Frontal cortex (tissue), 4 donors: ENCODE results near the gene RTCB. TPM values are rescaled to one million over a fixed set of nuclear protein-coding genes. Genes with fewer than 3 reads are reported as not detected.
"Not testable (repeated sequence)": the region's sequence is repeated elsewhere in the genome, so short reads cannot be mapped to it uniquely, and the experiment has no call there.

Source experiments
- DNase-seq, 2 donors: peaks; one replicate each; pipeline ENCODE4 v3.0.0; 2012; ENCODE audit warnings: low spot score in 2 of 2
- FAIRE-seq: peaks from 2 replicates; lab custom pipeline; 2012; peaks lifted over from hg19 to GRCh38; lab: Jason Lieb, UNC
- total RNA-seq: library from RNA; depleted of rRNA; stranded (reverse); fragments of >200 nt; gene quantifications from one replicate; pipeline ENCODE4 v1.2.3, GENCODE V29; 2014
- donor health status: control.
- donor health status: control.
- donor health status: control.

RTCB gene
- total RNA-seq, 1 donor from 2014 or later = 73.0 TPM

- FAIRE-seq (no peak), DNase-seq (no peak)
These were observed 15.8 kb downstream of the RTCB start for GRCh38 chr22:32396255-32396654.

- no peak for FAIRE-seq
- DNase-seq = no peak
These were observed 16.9 kb downstream of the RTCB start for GRCh38 chr22:32395107-32395506.

- DNase-seq (no peak), FAIRE-seq (no peak)
These were observed 22.4 kb downstream of the RTCB start for GRCh38 chr22:32389685-32390084.

DNA sequence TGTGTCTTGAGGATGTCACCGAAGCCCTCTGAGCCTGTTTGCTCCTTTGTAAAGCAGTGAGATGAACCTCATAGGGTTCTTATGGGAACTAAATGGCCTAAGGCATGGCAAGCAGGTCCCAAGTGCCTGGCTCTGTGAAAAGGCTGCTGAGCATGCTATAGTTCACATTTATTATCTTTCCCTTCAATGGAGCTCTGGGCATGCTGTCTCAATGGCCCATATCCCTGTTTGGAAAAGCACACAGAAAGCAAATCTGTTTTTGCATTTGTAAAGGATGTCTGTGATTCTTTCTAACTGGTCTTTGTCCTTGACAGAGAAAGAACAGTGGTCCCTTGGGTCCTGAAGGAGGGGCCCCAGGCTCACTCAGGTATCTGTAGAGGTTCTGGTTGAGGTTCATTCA lies 26.4 kb downstream of the RTCB start:
- no peak for DNase-seq
- no peak for FAIRE-seq

DNA sequence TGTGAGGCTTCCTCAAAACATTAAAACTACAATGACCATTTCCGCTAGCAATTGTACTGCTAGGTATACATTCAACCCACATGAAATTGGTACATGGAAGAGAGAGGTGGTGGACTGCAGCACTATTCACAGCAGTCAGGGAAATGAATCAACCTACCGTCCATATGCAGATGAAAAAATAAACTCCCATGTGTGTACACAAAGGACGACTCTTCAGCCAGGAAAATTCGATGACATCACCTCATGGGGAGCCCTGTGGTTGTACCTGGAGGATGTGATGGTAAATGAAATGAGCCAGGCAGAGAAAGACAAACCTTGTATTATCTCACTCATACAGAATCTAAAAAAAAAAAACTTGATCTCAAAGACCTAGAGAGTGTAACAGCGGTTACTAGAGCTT lies 31.1 kb downstream of the RTCB start:
- FAIRE-seq (no peak), DNase-seq (no peak)

DNA sequence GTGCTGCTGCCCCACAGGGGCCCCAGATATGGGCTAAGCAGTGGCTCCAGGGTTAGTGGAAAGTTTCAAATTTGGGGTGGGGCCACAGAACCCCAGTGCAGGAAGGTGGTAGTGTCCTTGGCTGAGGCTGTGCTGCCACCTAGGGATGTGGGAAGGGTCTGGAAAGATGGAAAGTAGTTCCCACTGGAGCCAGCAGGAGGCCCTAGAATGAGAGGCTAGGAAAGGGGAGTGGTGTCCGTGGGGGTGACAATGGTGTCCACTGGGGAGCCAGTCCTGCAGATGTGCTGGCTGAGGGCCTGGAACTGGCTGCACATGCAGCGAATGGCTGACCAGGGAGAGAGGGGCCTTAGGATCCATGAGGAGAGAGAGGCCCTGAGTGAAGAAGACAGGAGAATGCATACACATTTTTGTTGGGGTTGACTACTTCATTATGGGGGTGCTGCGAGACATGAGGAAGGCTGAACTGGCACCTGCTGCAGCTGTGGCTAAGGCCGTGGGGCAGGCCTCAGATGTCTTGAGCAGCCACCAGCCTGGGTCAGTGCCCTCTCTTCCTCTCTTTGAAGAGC lies 33.3 kb downstream of the RTCB start:
- FAIRE-seq (no peak), DNase-seq (peak; percentile 38 to 40)

GRCh38 chr22:32376681-32377080 lies 35.4 kb downstream of the RTCB start:
- no peak for DNase-seq
- FAIRE-seq = no peak

- DNase-seq (no peak), FAIRE-seq (no peak)
These were observed 36.2 kb downstream of the RTCB start for GRCh38 chr22:32375678-32376450.

DNA sequence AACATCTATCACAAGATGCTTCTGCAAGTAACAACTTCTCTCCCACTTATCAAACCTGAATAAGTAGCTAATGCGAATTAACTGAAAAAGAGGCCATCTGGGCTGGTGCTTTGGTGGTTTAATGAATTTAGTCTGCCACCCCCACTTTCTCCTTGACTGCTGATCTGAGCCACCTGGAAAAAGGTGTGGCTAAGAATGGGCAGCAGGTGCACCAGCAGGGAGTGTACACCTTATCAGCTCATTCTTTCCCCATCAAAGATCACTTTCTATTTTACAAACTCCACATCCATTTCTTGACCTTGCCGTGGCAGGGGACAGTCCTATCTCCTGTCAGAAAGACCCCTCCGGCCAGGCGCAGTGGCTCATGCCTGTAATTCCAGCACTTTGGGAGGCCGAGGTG lies 47.8 kb downstream of the RTCB start:
- DNase-seq (no peak), FAIRE-seq (no peak)

GRCh38 chr22:32361257-32361656 lies 50.8 kb downstream of the RTCB start:
- DNase-seq (no peak), FAIRE-seq (peak; percentile 43)

GRCh38 chr22:32360096-32360495 lies 52.0 kb downstream of the RTCB start:
- not testable (repeated sequence) for DNase-seq, FAIRE-seq

- not testable (repeated sequence) for FAIRE-seq
These were observed 54.5 kb downstream of the RTCB start, which contains the start of gene RFPL3 for GRCh38 chr22:32357567-32357966. TSS of gene RFPL3 (plus strand) at chr22:32357867. CDS start at chr22:32358072, 205 bp downstream.

GRCh38 chr22:32355760-32356159 lies 56.3 kb downstream of the RTCB start:
- no peak for FAIRE-seq
- no peak for DNase-seq

More at GRCh38 chr22:32357567-32357966, 54.5 kb downstream of the RTCB start, which contains the start of gene RFPL3:
- DNase-seq = not testable (repeated sequence)

GRCh38 chr22:32354360-32355351 lies 57.4 kb downstream of the RTCB start:
- no peak for FAIRE-seq
- DNase-seq = peak in 1 of 2 donors; percentile 40

- FAIRE-seq (no peak), DNase-seq (no peak)
These were observed 58.2 kb downstream of the RTCB start for GRCh38 chr22:32353840-32354239.

GRCh38 chr22:32353292-32353691 lies 58.8 kb downstream of the RTCB start:
- DNase-seq (no peak), FAIRE-seq (no peak)

DNA sequence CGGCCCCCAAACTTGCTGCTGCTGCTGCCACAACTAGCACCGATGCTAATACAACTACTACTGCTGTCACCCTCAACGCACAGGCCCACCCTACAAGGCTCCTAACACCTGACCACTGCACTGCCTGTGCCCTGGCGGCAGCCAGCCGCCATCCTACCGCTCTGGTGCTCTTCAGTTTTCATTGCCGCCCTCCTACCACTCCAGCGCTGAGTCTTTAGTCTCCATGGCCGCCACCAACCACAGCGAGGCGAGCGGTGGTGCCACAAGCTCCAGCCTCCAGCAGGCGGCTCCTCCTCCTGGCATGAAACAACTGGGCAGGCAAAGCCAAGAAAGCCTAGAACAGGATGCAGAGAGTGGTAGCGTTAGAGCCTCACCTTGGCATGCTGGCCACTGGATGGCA lies 59.4 kb downstream of the RTCB start:
- FAIRE-seq (no peak), DNase-seq (no peak)

GRCh38 chr22:32351875-32352274 lies 60.2 kb downstream of the RTCB start:
- DNase-seq, FAIRE-seq: not testable (repeated sequence)

DNA sequence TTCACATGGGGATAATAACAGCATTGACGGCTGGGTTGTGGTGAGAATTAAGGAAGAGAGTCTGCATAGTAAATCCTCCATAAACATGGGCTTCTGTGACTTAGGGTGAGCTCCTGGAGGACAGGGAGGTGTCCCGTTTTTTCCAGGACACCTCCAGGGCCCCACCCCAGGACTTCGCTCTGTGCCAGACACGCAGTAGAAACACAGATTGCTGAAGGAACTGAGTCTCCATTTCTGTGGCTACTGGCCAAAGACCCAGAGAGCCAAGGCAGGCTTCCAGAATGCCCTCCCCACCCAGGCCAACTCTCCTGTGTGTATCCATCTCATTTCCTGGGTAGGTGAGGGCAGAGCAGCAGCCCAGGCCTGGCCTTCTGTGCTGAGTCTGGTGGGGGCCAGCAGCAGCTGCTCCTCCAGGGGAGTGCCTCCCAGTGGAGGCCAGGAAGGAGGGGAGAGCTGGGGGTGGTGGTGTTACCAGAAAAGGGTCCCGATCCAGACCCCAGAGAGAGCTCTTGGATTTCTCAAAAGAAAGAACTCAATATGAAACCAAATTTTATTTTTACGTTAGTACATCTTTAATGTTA lies 63.9 kb downstream of the RTCB start:
- no peak for FAIRE-seq
- DNase-seq = no peak

GRCh38 chr22:32343941-32344340 lies 68.1 kb downstream of the RTCB start:
- DNase-seq (no peak), FAIRE-seq (no peak)
